Coronary artery (tissue), 2 donors: ENCODE results near the gene HAPLN3.
A peak's percentile ranks its signal among the peaks of the same experiment; 100 is the strongest.

Experiments used
- DNase-seq: peaks from one replicate; pipeline ENCODE4 v3.0.0-alpha.2; 2017; ENCODE audit warnings: low spot score
- H3K27ac ChIP-seq, 2 donors: fragments of 200-600 bp; sonication (generic); one replicate each; pipeline ENCODE4 v1.5.1; 2016 to 2019
- H3K4me3 ChIP-seq: fragments of 200-600 bp; sonication (generic); 2 replicates; pipeline ENCODE4 v1.5.1; 2016; ENCODE audit warnings: mild to moderate bottlenecking, moderate library complexity
- CTCF ChIP-seq: fragments of 200-600 bp; sonication (generic); IDR thresholded peaks from one replicate; pipeline ENCODE4 v1.5.1; 2019; ENCODE audit warnings: antibody characterized with exemption

The HAPLN3 gene

GRCh38 chr15:88835646-88836045 is 59.7 kb downstream of the HAPLN3 start:
- DNase-seq: no peak
- no peak for TF ChIP-seq CTCF
- Histone ChIP-seq H3K4me3 (no peak overlapping the region), H3K27ac (no peak overlapping the region)

GRCh38 chr15:88835119-88835518 is 60.2 kb downstream of the HAPLN3 start:
- no peak for DNase-seq
- Histone ChIP-seq H3K27ac (no peak overlapping the region), H3K4me3 (no peak overlapping the region)
- no peak for TF ChIP-seq CTCF

- peak; percentile 84 for TF ChIP-seq CTCF
- H3K27ac ChIP-seq: peak overlapping the region; percentile 27 to 79
- H3K4me3 ChIP-seq: no peak overlapping the region
- DNase-seq: peak; percentile 81
Measured at GRCh38 chr15:88834211-88834812, 61.0 kb downstream of the HAPLN3 start.

GRCh38 chr15:88833731-88834100 is 61.6 kb downstream of the HAPLN3 start:
- no peak for DNase-seq
- Histone ChIP-seq H3K4me3 (no peak overlapping the region), H3K27ac (peak overlapping the region; percentile 27 to 79)
- no peak for TF ChIP-seq CTCF

- no peak for DNase-seq
- no peak for TF ChIP-seq CTCF
- Histone ChIP-seq H3K27ac (peak overlapping the region; percentile 27 to 79), H3K4me3 (no peak overlapping the region)
Measured at GRCh38 chr15:88832820-88833730, 62.3 kb downstream of the HAPLN3 start.

- no peak for DNase-seq
- no peak overlapping the region for H3K4me3 ChIP-seq
- TF ChIP-seq CTCF: no peak
- no peak overlapping the region for H3K27ac ChIP-seq
Measured at GRCh38 chr15:88830016-88830415, 65.3 kb downstream of the HAPLN3 start.

GRCh38 chr15:88828791-88829190 is 66.6 kb downstream of the HAPLN3 start:
- TF ChIP-seq CTCF: no peak
- Histone ChIP-seq H3K27ac (no peak overlapping the region), H3K4me3 (no peak overlapping the region)
- no peak for DNase-seq
